ENCODE data around the gene LRRC10B.

DNA sequence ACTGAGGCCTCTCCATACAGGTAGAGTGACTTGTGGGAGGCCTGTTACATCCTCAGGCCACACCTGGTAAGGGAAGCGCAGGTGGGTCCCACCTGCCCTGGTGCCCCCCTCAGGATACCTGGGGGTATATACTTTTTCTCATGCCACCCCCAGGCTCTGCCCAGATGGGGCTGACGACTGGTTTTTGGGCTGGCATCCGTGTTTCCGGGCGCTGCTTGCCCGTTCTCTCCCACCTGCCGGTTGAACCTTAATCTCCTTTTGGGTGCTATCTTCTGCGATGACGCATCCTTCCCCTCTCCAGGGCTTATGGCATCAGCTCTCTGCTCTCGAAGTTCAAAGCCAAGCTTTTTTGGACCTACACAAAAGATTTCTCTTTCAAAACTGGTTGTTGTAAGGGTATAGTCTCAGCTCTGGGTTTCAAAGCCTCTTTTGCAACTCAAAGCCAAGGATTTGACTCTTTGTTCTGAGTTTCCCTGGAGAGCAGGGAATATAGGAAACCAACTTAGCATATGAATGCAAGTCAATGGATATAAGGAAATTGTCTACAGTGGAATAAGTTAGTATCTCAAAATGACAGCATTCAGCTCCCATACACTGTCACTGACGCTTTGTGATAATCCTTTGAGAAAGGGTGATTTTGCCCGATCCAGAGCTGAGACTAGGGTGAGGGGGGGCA is 8.6 kb upstream of the LRRC10B start:
- TF ChIP-seq, protein P1, sequence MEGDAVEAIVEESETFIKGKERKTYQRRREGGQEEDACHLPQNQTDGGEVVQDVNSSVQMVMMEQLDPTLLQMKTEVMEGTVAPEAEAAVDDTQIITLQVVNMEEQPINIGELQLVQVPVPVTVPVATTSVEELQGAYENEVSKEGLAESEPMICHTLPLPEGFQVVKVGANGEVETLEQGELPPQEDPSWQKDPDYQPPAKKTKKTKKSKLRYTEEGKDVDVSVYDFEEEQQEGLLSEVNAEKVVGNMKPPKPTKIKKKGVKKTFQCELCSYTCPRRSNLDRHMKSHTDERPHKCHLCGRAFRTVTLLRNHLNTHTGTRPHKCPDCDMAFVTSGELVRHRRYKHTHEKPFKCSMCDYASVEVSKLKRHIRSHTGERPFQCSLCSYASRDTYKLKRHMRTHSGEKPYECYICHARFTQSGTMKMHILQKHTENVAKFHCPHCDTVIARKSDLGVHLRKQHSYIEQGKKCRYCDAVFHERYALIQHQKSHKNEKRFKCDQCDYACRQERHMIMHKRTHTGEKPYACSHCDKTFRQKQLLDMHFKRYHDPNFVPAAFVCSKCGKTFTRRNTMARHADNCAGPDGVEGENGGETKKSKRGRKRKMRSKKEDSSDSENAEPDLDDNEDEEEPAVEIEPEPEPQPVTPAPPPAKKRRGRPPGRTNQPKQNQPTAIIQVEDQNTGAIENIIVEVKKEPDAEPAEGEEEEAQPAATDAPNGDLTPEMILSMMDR (IDR thresholded peaks at IDR 0.05 in 4 of 5, conservative IDR thresholded peaks at IDR 0.05 in 1 of 5), result no peak
- TF ChIP-seq POLR2A (IDR thresholded peaks at IDR 0.05), result no peak

All from gastrocnemius medialis (tissue), 4 donors.